Effector memory CD8-positive, alpha-beta T cell (primary cell): ENCODE data around the gene TKTL1.
A peak's percentile ranks its signal among the peaks of the same experiment; 100 is the strongest.

Source experiments
- ATAC-seq: fragments of 150-1000 bp; cut with Tn5 transposase; replicated peaks from 2 replicates; pipeline ENCODE4 v1.10.0; 2021; ENCODE audit warnings: mild to moderate bottlenecking, moderate library complexity
- DNase-seq, 3 experiments: peaks; one replicate each; pipeline ENCODE4 v3.0.0; 2021
- H3K27ac Mint-ChIP-seq, 2 donors: one replicate each; pipeline ENCODE4 v1.8.0; 2022; ENCODE audit warnings: mild to moderate bottlenecking in 2 of 2, mixed read lengths in 2 of 2, moderate library complexity in 2 of 2
- H3K27me3 Mint-ChIP-seq, 2 donors: one replicate each; pipeline ENCODE4 v1.8.0; 2022; ENCODE audit warnings: mixed read lengths in 2 of 2
- H3K36me3 Mint-ChIP-seq: one replicate; pipeline ENCODE4 v1.8.0; 2022; ENCODE audit warnings: mild to moderate bottlenecking, moderate library complexity, mixed read lengths; ENCODE audit not compliant: insufficient read depth
- H3K4me1 Mint-ChIP-seq, 2 donors: one replicate each; pipeline ENCODE4 v1.8.0; 2022; ENCODE audit warnings: low read depth in 2 of 2, mixed read lengths in 2 of 2
- H3K4me3 Mint-ChIP-seq, 2 donors: one replicate each; pipeline ENCODE4 v1.8.0; 2022; ENCODE audit warnings: mild to moderate bottlenecking in 2 of 2, mixed read lengths in 2 of 2, moderate library complexity in 2 of 2
- H3K9me3 Mint-ChIP-seq, 2 donors: one replicate each; pipeline ENCODE4 v1.8.0; 2022; ENCODE audit warnings: mixed read lengths in 2 of 2

TKTL1 gene

GRCh38 chrX:154363706-154364439, 68.3 kb downstream of the TKTL1 start:
- no peak for ATAC-seq
- peaks cover 100% of the 10 kb centered on the region for H3K36me3 Mint-ChIP-seq

GRCh38 chrX:154365052-154365600, 69.5 kb downstream of the TKTL1 start:
- Mint-ChIP-seq H3K4me1 (peaks cover 6 to 22% of the 10 kb centered on the region in 2 donors), H3K9me3 (no peaks in the 10 kb centered on the region), H3K27me3 (no peaks in the 10 kb centered on the region), H3K36me3 (peaks cover 100% of the 10 kb centered on the region), H3K4me3 (peak overlapping the region; percentile 45 to 59), H3K27ac (peak overlapping the region; percentile 68 to 98)
- ATAC-seq, result no peak
- no peak for DNase-seq

More at GRCh38 chrX:154363706-154364439, 68.3 kb downstream of the TKTL1 start:
- Mint-ChIP-seq H3K9me3 (no peaks in the 10 kb centered on the region), H3K27me3 (no peaks in the 10 kb centered on the region), H3K4me3 (peak overlapping the region in 1 of 2 donors; percentile 40), H3K27ac (peak overlapping the region in 1 of 2 donors; percentile 98), H3K4me1 (peaks cover 6 to 24% of the 10 kb centered on the region in 2 donors)
- no peak for DNase-seq

- H3K27me3 Mint-ChIP-seq, result no peaks in the 10 kb centered on the region
- DNase-seq (no peak), ATAC-seq (no peak)
- peak overlapping the region in 1 of 2 donors; percentile 98 for H3K27ac Mint-ChIP-seq
- H3K4me3 Mint-ChIP-seq, result peak overlapping the region in 1 of 2 donors; percentile 19
- peaks cover 100% of the 10 kb centered on the region for H3K36me3 Mint-ChIP-seq
- H3K4me1 Mint-ChIP-seq, result peaks cover 6 to 21% of the 10 kb centered on the region in 2 donors
- H3K9me3 Mint-ChIP-seq, result no peaks in the 10 kb centered on the region
Measured at GRCh38 chrX:154365997-154366665, 70.5 kb downstream of the TKTL1 start.

GRCh38 chrX:154366666-154367055, 71.1 kb downstream of the TKTL1 start:
- Mint-ChIP-seq H3K4me1 (peaks cover 6 to 21% of the 10 kb centered on the region in 2 donors), H3K27ac (peak overlapping the region; percentile 83 to 98), H3K27me3 (no peaks in the 10 kb centered on the region), H3K4me3 (peak overlapping the region in 1 of 2 donors; percentile 59), H3K36me3 (peaks cover 96% of the 10 kb centered on the region), H3K9me3 (no peaks in the 10 kb centered on the region)
- DNase-seq (no peak), ATAC-seq (no peak)

- DNase-seq, result no peak
- Mint-ChIP-seq H3K9me3 (no peaks in the 10 kb centered on the region), H3K4me1 (peaks cover 11 to 21% of the 10 kb centered on the region in 2 donors), H3K4me3 (peak overlapping the region; percentile 86 to 92), H3K36me3 (peaks cover 91% of the 10 kb centered on the region), H3K27ac (peak overlapping the region; percentile 95 to 98), H3K27me3 (no peaks in the 10 kb centered on the region)
- ATAC-seq, result no peak
Measured at GRCh38 chrX:154367474-154368308, 72.1 kb downstream of the TKTL1 start.

- H3K9me3 Mint-ChIP-seq, result no peaks in the 10 kb centered on the region
- H3K4me3 Mint-ChIP-seq, result peak overlapping the region; percentile 86 to 92
- peak overlapping the region; percentile 95 to 98 for H3K27ac Mint-ChIP-seq
- H3K36me3 Mint-ChIP-seq, result peaks cover 81% of the 10 kb centered on the region
- ATAC-seq (peak; percentile 63), DNase-seq (peak; percentile 88 to 92 (median 89))
- H3K27me3 Mint-ChIP-seq, result no peaks in the 10 kb centered on the region
- peaks cover 16 to 19% of the 10 kb centered on the region in 2 donors for H3K4me1 Mint-ChIP-seq
Measured at GRCh38 chrX:154368630-154369448, 73.2 kb downstream of the TKTL1 start.

GRCh38 chrX:154369449-154370299, 74.1 kb downstream of the TKTL1 start:
- Mint-ChIP-seq H3K27ac (peak overlapping the region; percentile 95 to 98), H3K27me3 (no peaks in the 10 kb centered on the region), H3K4me3 (peak overlapping the region; percentile 86 to 92), H3K36me3 (peaks cover 72% of the 10 kb centered on the region), H3K9me3 (no peaks in the 10 kb centered on the region), H3K4me1 (peaks cover 16 to 18% of the 10 kb centered on the region in 2 donors)
- DNase-seq (peak; percentile 67 to 68 (median 67)), ATAC-seq (peak; percentile 21)

- Mint-ChIP-seq H3K4me1 (peaks cover 13 to 16% of the 10 kb centered on the region in 2 donors), H3K4me3 (peak overlapping the region; percentile 86 to 92), H3K27ac (peak overlapping the region; percentile 95 to 98), H3K9me3 (no peaks in the 10 kb centered on the region), H3K27me3 (no peaks in the 10 kb centered on the region), H3K36me3 (peaks cover 70% of the 10 kb centered on the region)
- ATAC-seq (no peak), DNase-seq (no peak)
Measured at GRCh38 chrX:154370300-154371016, 74.9 kb downstream of the TKTL1 start.

GRCh38 chrX:154371017-154371788, 75.6 kb downstream of the TKTL1 start:
- H3K4me1 Mint-ChIP-seq, result peaks cover 13 to 16% of the 10 kb centered on the region in 2 donors
- ATAC-seq (peak; percentile 48), DNase-seq (peak; percentile 86)
- peak overlapping the region; percentile 77 to 98 for H3K27ac Mint-ChIP-seq
- H3K27me3 Mint-ChIP-seq, result no peaks in the 10 kb centered on the region
- peak overlapping the region; percentile 86 to 92 for H3K4me3 Mint-ChIP-seq
- H3K9me3 Mint-ChIP-seq, result no peaks in the 10 kb centered on the region
- H3K36me3 Mint-ChIP-seq, result peaks cover 62% of the 10 kb centered on the region

GRCh38 chrX:154371789-154372300, 76.2 kb downstream of the TKTL1 start:
- ATAC-seq, result no peak
- H3K36me3 Mint-ChIP-seq, result peaks cover 56% of the 10 kb centered on the region
- H3K27me3 Mint-ChIP-seq, result no peaks in the 10 kb centered on the region
- H3K4me1 Mint-ChIP-seq, result peaks cover 11 to 16% of the 10 kb centered on the region in 2 donors
- peak overlapping the region; percentile 86 to 92 for H3K4me3 Mint-ChIP-seq
- H3K27ac Mint-ChIP-seq, result peak overlapping the region; percentile 92 to 96
- H3K9me3 Mint-ChIP-seq, result no peaks in the 10 kb centered on the region
- no peak for DNase-seq
